ENCODE results near the gene MAP3K7.

The MAP3K7 gene

DNA sequence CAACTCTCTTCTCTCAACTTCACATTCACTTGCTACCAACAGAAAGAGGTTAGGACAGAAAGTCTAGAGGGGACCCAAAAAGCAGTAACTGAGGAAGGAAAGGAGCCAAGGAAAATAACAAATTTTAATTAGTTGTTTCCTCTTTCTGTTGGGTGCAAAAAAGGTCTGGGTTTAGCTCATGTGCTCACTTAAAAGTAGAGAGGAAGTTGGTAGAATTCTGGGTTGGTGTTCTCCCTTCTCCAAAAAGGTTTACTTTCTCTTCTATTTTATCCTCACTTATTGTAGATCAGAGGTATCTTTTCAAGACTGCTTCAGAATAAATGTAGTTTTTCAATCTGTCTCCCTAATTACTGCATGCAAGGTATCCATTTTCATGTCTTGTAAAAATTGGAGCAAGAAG is 42.8 kb downstream of the MAP3K7 start:
- Histone ChIP-seq H3K9ac (ENCODE audit: low read length) (no peak overlapping the region), H2AFZ (ENCODE audit: low read length) (no peak overlapping the region), H3K27me3 (replicated peaks; ENCODE audit: insufficient read depth, low read length) (no peaks in the 10 kb centered on the region), H3K4me3 (ENCODE audit: low read length) (no peak overlapping the region), H3K9me2 (replicated peaks; ENCODE audit: insufficient read depth, low read length) (no peaks in the 10 kb centered on the region), H3F3A (ENCODE audit: insufficient read depth, low read length) (no peaks in the 10 kb centered on the region), H3K27ac (ENCODE audit: low read length) (no peak overlapping the region), H3K36me3 (replicated peaks; ENCODE audit: insufficient read depth, low read length) (no peaks in the 10 kb centered on the region), H3K9me3 (replicated peaks; ENCODE audit: insufficient read depth, low read length) (no peaks in the 10 kb centered on the region), H4K20me1 (ENCODE audit: insufficient read depth, low read length) (no peaks in the 10 kb centered on the region), H3K79me2 (ENCODE audit: low read length) (no peaks in the 10 kb centered on the region), H3K4me1 (ENCODE audit: low read length) (no peaks in the 10 kb centered on the region), H3K4me2 (ENCODE audit: low read depth, low read length) (no peak overlapping the region)
- TF ChIP-seq EZH2phosphoT487 (IDR thresholded peaks at IDR 0.05; ENCODE audit: low read length) (no peak), EZH2 (optimal IDR thresholded peaks at IDR 0.05; ENCODE audit: low read depth, low read length) (no peak)
- TF ChIP-seq, protein P1, sequence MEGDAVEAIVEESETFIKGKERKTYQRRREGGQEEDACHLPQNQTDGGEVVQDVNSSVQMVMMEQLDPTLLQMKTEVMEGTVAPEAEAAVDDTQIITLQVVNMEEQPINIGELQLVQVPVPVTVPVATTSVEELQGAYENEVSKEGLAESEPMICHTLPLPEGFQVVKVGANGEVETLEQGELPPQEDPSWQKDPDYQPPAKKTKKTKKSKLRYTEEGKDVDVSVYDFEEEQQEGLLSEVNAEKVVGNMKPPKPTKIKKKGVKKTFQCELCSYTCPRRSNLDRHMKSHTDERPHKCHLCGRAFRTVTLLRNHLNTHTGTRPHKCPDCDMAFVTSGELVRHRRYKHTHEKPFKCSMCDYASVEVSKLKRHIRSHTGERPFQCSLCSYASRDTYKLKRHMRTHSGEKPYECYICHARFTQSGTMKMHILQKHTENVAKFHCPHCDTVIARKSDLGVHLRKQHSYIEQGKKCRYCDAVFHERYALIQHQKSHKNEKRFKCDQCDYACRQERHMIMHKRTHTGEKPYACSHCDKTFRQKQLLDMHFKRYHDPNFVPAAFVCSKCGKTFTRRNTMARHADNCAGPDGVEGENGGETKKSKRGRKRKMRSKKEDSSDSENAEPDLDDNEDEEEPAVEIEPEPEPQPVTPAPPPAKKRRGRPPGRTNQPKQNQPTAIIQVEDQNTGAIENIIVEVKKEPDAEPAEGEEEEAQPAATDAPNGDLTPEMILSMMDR (IDR thresholded peaks at IDR 0.05; ENCODE audit: low read length), result no peak
- DNase-seq, result no peak

GRCh38 chr6:90541221-90541620 is 45.7 kb downstream of the MAP3K7 start:
- Histone ChIP-seq H3K4me3 (ENCODE audit: low read length) (no peak overlapping the region), H3K79me2 (ENCODE audit: low read length) (no peaks in the 10 kb centered on the region), H2AFZ (ENCODE audit: low read length) (no peak overlapping the region), H3K9me2 (replicated peaks; ENCODE audit: insufficient read depth, low read length) (no peaks in the 10 kb centered on the region), H3K27ac (ENCODE audit: low read length) (no peak overlapping the region), H4K20me1 (ENCODE audit: insufficient read depth, low read length) (no peaks in the 10 kb centered on the region), H3F3A (ENCODE audit: insufficient read depth, low read length) (no peaks in the 10 kb centered on the region), H3K9ac (ENCODE audit: low read length) (no peak overlapping the region), H3K27me3 (replicated peaks; ENCODE audit: insufficient read depth, low read length) (no peaks in the 10 kb centered on the region), H3K36me3 (replicated peaks; ENCODE audit: insufficient read depth, low read length) (no peaks in the 10 kb centered on the region), H3K9me3 (replicated peaks; ENCODE audit: insufficient read depth, low read length) (no peaks in the 10 kb centered on the region), H3K4me2 (ENCODE audit: low read depth, low read length) (no peak overlapping the region), H3K4me1 (ENCODE audit: low read length) (peaks cover 12% of the 10 kb centered on the region; the same call in 1 of the 2 replicates)
- no peak for DNase-seq
- TF ChIP-seq EZH2phosphoT487 (IDR thresholded peaks at IDR 0.05; ENCODE audit: low read length) (no peak), EZH2 (optimal IDR thresholded peaks at IDR 0.05; ENCODE audit: low read depth, low read length) (no peak)
- TF ChIP-seq, protein P1 (IDR thresholded peaks at IDR 0.05; ENCODE audit: low read length), result no peak

- Histone ChIP-seq H2AFZ (ENCODE audit: low read length) (no peak overlapping the region), H3K36me3 (replicated peaks; ENCODE audit: insufficient read depth, low read length) (no peaks in the 10 kb centered on the region; the same call in 1 of the 2 replicates), H4K20me1 (ENCODE audit: insufficient read depth, low read length) (no peaks in the 10 kb centered on the region), H3F3A (ENCODE audit: insufficient read depth, low read length) (no peaks in the 10 kb centered on the region), H3K4me3 (ENCODE audit: low read length) (no peak overlapping the region), H3K27me3 (replicated peaks; ENCODE audit: insufficient read depth, low read length) (no peaks in the 10 kb centered on the region), H3K79me2 (ENCODE audit: low read length) (no peaks in the 10 kb centered on the region), H3K9me3 (replicated peaks; ENCODE audit: insufficient read depth, low read length) (no peaks in the 10 kb centered on the region), H3K4me1 (ENCODE audit: low read length) (peaks cover 12% of the 10 kb centered on the region; the same call in 1 of the 2 replicates), H3K9me2 (replicated peaks; ENCODE audit: insufficient read depth, low read length) (no peaks in the 10 kb centered on the region), H3K9ac (ENCODE audit: low read length) (no peak overlapping the region), H3K27ac (ENCODE audit: low read length) (no peak overlapping the region), H3K4me2 (ENCODE audit: low read depth, low read length) (no peak overlapping the region)
- DNase-seq, result no peak
- TF ChIP-seq EZH2 (optimal IDR thresholded peaks at IDR 0.05; ENCODE audit: low read depth, low read length) (no peak), EZH2phosphoT487 (IDR thresholded peaks at IDR 0.05; ENCODE audit: low read length) (no peak)
- TF ChIP-seq, protein P1 (IDR thresholded peaks at IDR 0.05; ENCODE audit: low read length), result no peak
Observed at GRCh38 chr6:90538278-90539046, 48.4 kb downstream of the MAP3K7 start.

Data from MM.1S (cell line).